Ovary (tissue), 9 donors: Measurements from ENCODE around the gene GAP43. TPM values are rescaled to one million over a fixed set of nuclear protein-coding genes. Genes with fewer than 3 reads are reported as not detected.

Source experiments
- DNase-seq, 5 donors: peaks; one replicate each; pipeline ENCODE4 v3.0.0-alpha.2; 2019 to 2020
- H3K27ac ChIP-seq, 2 donors: fragments of 200-600 bp; one replicate each; pipeline versions ENCODE4 v1.5.1 to v1.8.0; 2019 to 2022
- H3K27me3 ChIP-seq: fragments of 200-600 bp; one replicate; pipeline ENCODE4 v1.8.0; 2022
- H3K36me3 ChIP-seq: fragments of 200-600 bp; sonication (generic); one replicate; pipeline ENCODE4 v1.5.1; 2019
- H3K4me1 ChIP-seq: one replicate; pipeline ENCODE4 v1.8.1; 2013; ENCODE audit warnings: mild to moderate bottlenecking, moderate library complexity; ENCODE audit not compliant: insufficient read depth
- H3K4me3 ChIP-seq: fragments of 200-600 bp; sonication (generic); one replicate; pipeline ENCODE4 v1.5.1; 2017
- H3K9me3 ChIP-seq, 2 donors: fragments of 200-600 bp in 1 of 2; sonication (generic) in 1 of 2; one replicate each; pipeline versions ENCODE4 v1.5.1 to v1.8.1; 2013 to 2019; ENCODE audit warnings: mild to moderate bottlenecking in 1 of 2, moderate library complexity in 1 of 2
- EP300 ChIP-seq: sonication (generic); formaldehyde crosslinking; IDR thresholded peaks from one replicate; pipeline ENCODE4 v1.6.1; 2017; ENCODE audit warnings: antibody characterized with exemption
- POLR2A ChIP-seq: fragments of 450-650 bp; IDR thresholded peaks from one replicate; pipeline ENCODE4 v1.6.1; 2017; ENCODE audit warnings: antibody characterized with exemption, mild to moderate bottlenecking, moderate library complexity
- WGBS, 3 donors: extraction: QIAGEN DNeasy Blood & Tissue Kit in 1 of 3; methylation state at CpG; one replicate each; pipeline versions ENCODE4 v1.1.5 to v1.1.7; 2013 to 2017; 5-methylcytosine and 5-hydroxymethylcytosine counted together
- intact Hi-C, 4 donors: fragments of 100-400 bp; cut with DNase I; formaldehyde crosslinking; loops; one replicate each; pipeline versions ENCODE4 v1.11.0 to v1.15.1; 2022 to 2023
- polyA plus RNA-seq, 2 donors: library from polyadenylated mRNA; stranded (reverse); fragments of 200-250 nt in 1 of 2; fragments of 350-450 nt in 1 of 2; fragmentation: Illumina TruSeq in 1 of 2; extraction: RNeasy Lipid Tissue Mini Kit (QIAGEN cat#74804) in 1 of 2; gene quantifications; one replicate each; pipeline ENCODE4 v1.2.3, GENCODE V29; 2013 to 2014
- total RNA-seq, 7 donors: library from RNA; depleted of rRNA in 2 of 7; stranded (reverse); fragments of >200 nt in 2 of 7; fragmentation: NEBNext Ultra II Directional in 3 of 7; extraction: Animal tissue kit (Norgen Biotek cat#: 25700) in 3 of 7; gene quantifications; one replicate each; pipeline versions ENCODE4 v1.1.0 to v1.2.4, GENCODE V29; 2016 to 2023
- TF ChIP-seq, protein P1 (sequence below), 3 donors: fragments of 450-650 bp in 2 of 3; fragments of 200-600 bp in 1 of 3; IDR thresholded peaks; one replicate each; pipeline versions ENCODE4 v1.5.1 to v1.8.0; 2016 to 2022; ENCODE audit warnings: antibody characterized with exemption in 3 of 3, mild to moderate bottlenecking in 1 of 3
- donor health status: DM: no; HTN: no; CAD: no; lungs with moderate emphysema.
- donor health status: DM: no; HTN: no; CAD: no.
- donor health status: Bipolar disorder and iron deficiency.
- donor health status: DM: yes; HTN: yes; CAD: no.
- donor health status: DM: no; HTN: no; CAD: no.
- donor health status: DM: yes; HTN: yes; CAD: no.

GAP43 gene
- total and polyA plus RNA-seq, 9 donors: 0.21 to 0.75 (median 0.29) TPM; not detected in 5

- Histone ChIP-seq H3K4me1 (no peaks in the 10 kb centered on the region), H3K36me3 (no peaks in the 10 kb centered on the region), H3K27ac (no peak overlapping the region), H3K9me3 (no peaks in the 10 kb centered on the region), H3K4me3 (no peak overlapping the region), H3K27me3 (no peaks in the 10 kb centered on the region)
- intact Hi-C loops: loop anchor here in 1 of 4 donors (10.0 kb wide), 1 partner anchor 467 kb away; no protein-coding TSS in a partner anchor
- TF ChIP-seq, protein P1, sequence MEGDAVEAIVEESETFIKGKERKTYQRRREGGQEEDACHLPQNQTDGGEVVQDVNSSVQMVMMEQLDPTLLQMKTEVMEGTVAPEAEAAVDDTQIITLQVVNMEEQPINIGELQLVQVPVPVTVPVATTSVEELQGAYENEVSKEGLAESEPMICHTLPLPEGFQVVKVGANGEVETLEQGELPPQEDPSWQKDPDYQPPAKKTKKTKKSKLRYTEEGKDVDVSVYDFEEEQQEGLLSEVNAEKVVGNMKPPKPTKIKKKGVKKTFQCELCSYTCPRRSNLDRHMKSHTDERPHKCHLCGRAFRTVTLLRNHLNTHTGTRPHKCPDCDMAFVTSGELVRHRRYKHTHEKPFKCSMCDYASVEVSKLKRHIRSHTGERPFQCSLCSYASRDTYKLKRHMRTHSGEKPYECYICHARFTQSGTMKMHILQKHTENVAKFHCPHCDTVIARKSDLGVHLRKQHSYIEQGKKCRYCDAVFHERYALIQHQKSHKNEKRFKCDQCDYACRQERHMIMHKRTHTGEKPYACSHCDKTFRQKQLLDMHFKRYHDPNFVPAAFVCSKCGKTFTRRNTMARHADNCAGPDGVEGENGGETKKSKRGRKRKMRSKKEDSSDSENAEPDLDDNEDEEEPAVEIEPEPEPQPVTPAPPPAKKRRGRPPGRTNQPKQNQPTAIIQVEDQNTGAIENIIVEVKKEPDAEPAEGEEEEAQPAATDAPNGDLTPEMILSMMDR (IDR thresholded peaks at IDR 0.05): no peak
- TF ChIP-seq EP300 (no peak), POLR2A (no peak)
- DNase-seq: no peak
These were observed 58.4 kb downstream of the GAP43 start for GRCh38 chr3:115681736-115682135.

DNA sequence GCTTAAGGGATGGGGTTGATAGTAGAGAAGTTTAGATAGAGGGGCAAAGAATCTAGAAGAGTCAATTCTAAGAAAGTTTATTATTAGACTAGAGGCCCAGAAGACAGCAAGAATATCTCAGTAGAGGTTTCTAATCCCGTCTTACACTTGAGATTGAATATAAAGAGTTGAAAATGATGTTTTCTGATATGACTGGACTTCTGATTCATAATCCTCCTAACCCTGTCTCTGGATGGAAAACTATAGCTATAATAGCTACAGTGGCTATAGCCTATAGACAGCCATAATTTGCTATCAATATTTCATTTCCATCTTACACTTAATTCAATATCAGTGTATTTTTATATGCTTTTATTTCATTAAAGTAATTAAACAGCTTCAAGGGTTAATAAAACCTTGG lies 60.0 kb downstream of the GAP43 start:
- Histone ChIP-seq H3K27ac (no peak overlapping the region), H3K4me1 (no peaks in the 10 kb centered on the region), H3K4me3 (no peak overlapping the region), H3K36me3 (no peaks in the 10 kb centered on the region), H3K9me3 (no peaks in the 10 kb centered on the region), H3K27me3 (no peaks in the 10 kb centered on the region)
- no peak for DNase-seq
- TF ChIP-seq EP300: no peak
- TF ChIP-seq, protein P1 (IDR thresholded peaks at IDR 0.05): no peak
- no peak for TF ChIP-seq POLR2A
- WGBS, 3 donors: 92 to 100% (median 95%) methylated on average over 1 of the region's 1 CpG
- intact Hi-C loops: loop anchor here in 1 of 4 donors (10.0 kb wide), 1 partner anchor 469 kb away; no protein-coding TSS in a partner anchor

DNA sequence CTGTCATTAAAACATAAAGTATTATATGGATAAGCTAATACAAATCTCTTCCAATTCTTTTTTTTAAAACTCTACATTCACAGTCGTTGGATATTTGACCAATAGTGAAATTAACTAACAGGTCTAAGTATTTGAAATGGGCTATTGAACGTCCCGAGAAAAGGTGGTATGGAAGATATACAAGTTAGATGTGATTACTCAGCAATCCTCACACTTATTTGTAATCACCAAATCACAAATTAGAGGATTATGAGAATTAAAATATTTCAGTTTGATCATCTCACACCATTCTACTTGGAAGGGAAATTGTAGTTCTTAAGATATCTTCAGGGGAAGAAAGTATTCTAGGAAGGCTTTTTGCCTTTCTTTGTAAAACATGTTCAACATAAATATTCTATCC lies 60.5 kb downstream of the GAP43 start:
- Histone ChIP-seq H3K9me3 (no peaks in the 10 kb centered on the region), H3K27me3 (no peaks in the 10 kb centered on the region), H3K27ac (no peak overlapping the region), H3K4me1 (no peaks in the 10 kb centered on the region), H3K4me3 (no peak overlapping the region), H3K36me3 (no peaks in the 10 kb centered on the region)
- WGBS, 3 donors: 90 to 92% (median 91%) methylated on average over 3 of the region's 3 CpGs
- DNase-seq: no peak
- TF ChIP-seq EP300 (no peak), POLR2A (no peak)
- TF ChIP-seq, protein P1 (IDR thresholded peaks at IDR 0.05): no peak
- intact Hi-C loops: loop anchor here in 1 of 4 donors (10.0 kb wide), 1 partner anchor 469 kb away; no protein-coding TSS in a partner anchor

GRCh38 chr3:115685097-115685496 lies 61.8 kb downstream of the GAP43 start:
- Histone ChIP-seq H3K36me3 (no peaks in the 10 kb centered on the region), H3K4me3 (no peak overlapping the region), H3K27ac (no peak overlapping the region), H3K9me3 (no peaks in the 10 kb centered on the region), H3K27me3 (no peaks in the 10 kb centered on the region), H3K4me1 (no peaks in the 10 kb centered on the region)
- DNase-seq: no peak
- intact Hi-C loops: loop anchor here in 1 of 4 donors (10.0 kb wide), 1 partner anchor 470 kb away; no protein-coding TSS in a partner anchor
- TF ChIP-seq EP300 (no peak), POLR2A (no peak)
- TF ChIP-seq, protein P1 (IDR thresholded peaks at IDR 0.05): no peak
